HepG2 (cell line): Measurements from ENCODE around the gene ZNFX1. TPM values are rescaled to one million over a fixed set of nuclear protein-coding genes. Genes with fewer than 3 reads are reported as not detected.

Source experiments
- CEBPG ChIP-seq: IDR thresholded peaks from 2 replicates; pipeline ENCODE4 v1.6.1; 2016
- EP300 ChIP-seq, 3 experiments: sonication (generic) in 1 of 3; formaldehyde crosslinking in 1 of 3; IDR thresholded peaks; 2 replicates each; pipeline versions ENCODE4 v1.5.1 to v1.6.1; 2011 to 2020; ENCODE audit warnings: low read depth in 2 of 3, low read length in 2 of 3, borderline replicate concordance in 1 of 3, improper control_type of control experiment in 1 of 3, mild to moderate bottlenecking in 1 of 3, missing genetic modification reagents in 1 of 3, moderate library complexity in 1 of 3
- FLYWCH1 ChIP-seq: sonication (generic); formaldehyde crosslinking; IDR thresholded peaks from 2 replicates; pipeline ENCODE4 v1.8.1; 2023; ENCODE audit warnings: mild to moderate bottlenecking, missing genetic modification reagents
- FOSL1 ChIP-seq: sonication (generic); formaldehyde crosslinking; IDR thresholded peaks from 2 replicates; pipeline ENCODE4 v1.9.0; 2021; ENCODE audit warnings: missing genetic modification reagents, borderline replicate concordance
- FOXP1 ChIP-seq, 2 experiments: fragments of 450-650 bp in 1 of 2; IDR thresholded peaks; 2 replicates each; pipeline ENCODE4 v1.6.1; 2017 to 2018; ENCODE audit warnings: antibody characterized with exemption in 1 of 2
- HDAC2 ChIP-seq: sonication (generic); formaldehyde crosslinking; IDR thresholded peaks from 2 replicates; pipeline ENCODE4 v1.4.0; 2020; ENCODE audit warnings: missing genetic modification reagents
- KMT2A ChIP-seq: sonication (generic); formaldehyde crosslinking; IDR thresholded peaks from 2 replicates; pipeline ENCODE4 v1.4.0; 2020; ENCODE audit warnings: missing genetic modification reagents
- LCORL ChIP-seq, 2 experiments: fragments of 450-650 bp in 1 of 2; sonication (generic) in 1 of 2; formaldehyde crosslinking in 1 of 2; IDR thresholded peaks; 2 replicates each; pipeline versions ENCODE4 v1.5.0 to v1.6.1; 2017 to 2020; ENCODE audit warnings: antibody characterized with exemption in 1 of 2, missing genetic modification reagents in 1 of 2
- MIXL1 ChIP-seq: IDR thresholded peaks from 2 replicates; pipeline ENCODE4 v1.6.1; 2016
- MXI1 ChIP-seq: IDR thresholded peaks from 3 replicates; pipeline ENCODE4 v1.6.1; 2012; ENCODE audit warnings: low read depth, low read length, inconsistent platforms, borderline replicate concordance
- TEAD3 ChIP-seq: optimal IDR thresholded peaks from 2 replicates; pipeline ENCODE3; 2016; ENCODE audit warnings: borderline replicate concordance
- TFDP2 ChIP-seq: sonication (generic); formaldehyde crosslinking; IDR thresholded peaks from 2 replicates; pipeline ENCODE4 v1.4.0; 2020; ENCODE audit warnings: missing genetic modification reagents
- TSC22D2 ChIP-seq: sonication (generic); formaldehyde crosslinking; IDR thresholded peaks from 2 replicates; pipeline ENCODE4 v1.5.1; 2020; ENCODE audit warnings: missing genetic modification reagents, mild to moderate bottlenecking, borderline replicate concordance
- ZKSCAN5 ChIP-seq: sonication (generic); formaldehyde crosslinking; IDR thresholded peaks from 2 replicates; pipeline ENCODE4 v1.5.1; 2020; ENCODE audit warnings: mild to moderate bottlenecking, missing genetic modification reagents
- ZMYM2 ChIP-seq: sonication (generic); formaldehyde crosslinking; IDR thresholded peaks from 2 replicates; pipeline ENCODE4 v1.8.0; 2022; ENCODE audit warnings: mild to moderate bottlenecking, missing genetic modification reagents
- ZNF333 ChIP-seq: sonication (generic); formaldehyde crosslinking; IDR thresholded peaks from 2 replicates; pipeline ENCODE4 v1.4.0; 2020; ENCODE audit warnings: mild to moderate bottlenecking, missing genetic modification reagents, borderline replicate concordance
- ZNF383 ChIP-seq: sonication (generic); formaldehyde crosslinking; IDR thresholded peaks from 2 replicates; pipeline ENCODE4 v1.4.0; 2020; ENCODE audit warnings: missing genetic modification reagents, mild to moderate bottlenecking, borderline replicate concordance
- ZNF446 ChIP-seq: sonication (generic); formaldehyde crosslinking; IDR thresholded peaks from 2 replicates; pipeline ENCODE4 v1.5.0; 2020; ENCODE audit warnings: mild to moderate bottlenecking, missing genetic modification reagents
- ZNF512 ChIP-seq: sonication (generic); formaldehyde crosslinking; IDR thresholded peaks from 2 replicates; pipeline ENCODE4 v1.4.0; 2020; ENCODE audit warnings: mild to moderate bottlenecking, missing genetic modification reagents
- ZNF609 ChIP-seq: sonication (generic); formaldehyde crosslinking; IDR thresholded peaks from 2 replicates; pipeline ENCODE4 v1.4.0; 2020; ENCODE audit warnings: mild to moderate bottlenecking, missing genetic modification reagents, borderline replicate concordance
- ZNF878 ChIP-seq: sonication (generic); formaldehyde crosslinking; IDR thresholded peaks from 2 replicates; pipeline ENCODE4 v1.8.1; 2023; ENCODE audit warnings: mild to moderate bottlenecking, missing genetic modification reagents, moderate library complexity
- ZSCAN22 ChIP-seq: sonication (generic); formaldehyde crosslinking; IDR thresholded peaks from 2 replicates; pipeline ENCODE4 v1.4.0; 2020; ENCODE audit warnings: mild to moderate bottlenecking, missing genetic modification reagents
- polyA plus RNA-seq, 8 experiments: library from polyadenylated mRNA; depleted of rRNA in 3 of 8; stranded (reverse) in 7 of 8; unstranded in 1 of 8; fragments of >200 nt; fragmentation: Illumina TruSeq in 4 of 8; extraction: Trizol in 4 of 8; gene quantifications; 2 replicates each; pipeline versions ENCODE4 v1.2.1 to v1.2.3, GENCODE V29; 2011 to 2016; ENCODE audit warnings: low read depth in 4 of 8, missing spikeins in 1 of 8, mixed read lengths in 1 of 8; ENCODE audit not compliant: insufficient read depth in 1 of 8
- total RNA-seq, 5 experiments: library from RNA; depleted of rRNA; stranded (reverse); fragments of >200 nt; fragmentation: Illumina TruSeq; extraction: Trizol; gene quantifications; 2 replicates each; pipeline ENCODE4 v1.2.3, GENCODE V29; 2016; ENCODE audit warnings: low read depth in 1 of 5
- TF ChIP-seq, protein P1 (sequence below): sonication (generic); formaldehyde crosslinking; IDR thresholded peaks from 2 replicates; pipeline ENCODE4 v1.4.0; 2020; ENCODE audit warnings: mild to moderate bottlenecking, missing genetic modification reagents

The ZNFX1 gene
- total and polyA plus RNA-seq, 2 of the 13 experiments (the other 11 are each of a cell fraction or from before 2014, with no cell fraction given) = 2.9 to 11.1 TPM

- TF ChIP-seq ZNF446 (CRISPR knock-in tag) (no peak), ZNF878 (CRISPR knock-in tag) (no peak), HDAC2 (peak; percentile 56; the same call in 1 of the 2 replicates), ZNF383 (no peak), EP300 (IDR thresholded peaks at IDR 0.05; ENCODE audit: low read depth in 2 of 2, low read length in 2 of 2) (no peak), EP300 (CRISPR knock-in tag; IDR thresholded peaks at IDR 0.05; ENCODE audit: borderline replicate concordance) (no peak), ZSCAN22 (CRISPR knock-in tag) (no peak), ZNF333 (CRISPR knock-in tag) (no peak), ZNF609 (no peak), CEBPG (CRISPR knock-in tag) (peak; percentile 36; the same call in 1 of the 2 replicates), FLYWCH1 (no peak), FOSL1 (no peak), ZMYM2 (no peak), TEAD3 (peak; percentile 94), KMT2A (CRISPR knock-in tag) (peak; percentile 82; the same call in 1 of the 2 replicates), ZKSCAN5 (no peak), TFDP2 (CRISPR knock-in tag) (peak; percentile 87), ZNF512 (no peak), MXI1 (peak; percentile 72; the same call in 1 of the 3 replicates), TSC22D2 (CRISPR knock-in tag) (no peak), MIXL1 (CRISPR knock-in tag) (peak; percentile 86), FOXP1 (IDR thresholded peaks at IDR 0.05) (no peak), FOXP1 (CRISPR knock-in tag; IDR thresholded peaks at IDR 0.05) (no peak), LCORL (IDR thresholded peaks at IDR 0.05) (no peak), LCORL (CRISPR knock-in tag; IDR thresholded peaks at IDR 0.05) (peak; percentile 71)
- TF ChIP-seq, protein P1, sequence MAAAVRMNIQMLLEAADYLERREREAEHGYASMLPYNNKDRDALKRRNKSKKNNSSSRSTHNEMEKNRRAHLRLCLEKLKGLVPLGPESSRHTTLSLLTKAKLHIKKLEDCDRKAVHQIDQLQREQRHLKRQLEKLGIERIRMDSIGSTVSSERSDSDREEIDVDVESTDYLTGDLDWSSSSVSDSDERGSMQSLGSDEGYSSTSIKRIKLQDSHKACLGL (CRISPR knock-in tag) = no peak
Measured at GRCh38 chr20:49216991-49217578, 60.8 kb downstream of the ZNFX1 start (continued).
